Adrenal gland (tissue), 12 donors: ENCODE measurements around the gene ZDHHC14. TPM values are rescaled to one million over a fixed set of nuclear protein-coding genes. Genes with fewer than 3 reads are reported as not detected.

ENCODE experiments used
- DNase-seq, 7 donors: peaks; one replicate each; pipeline ENCODE4 v3.0.0-alpha.2; 2019 to 2020
- H3K27ac ChIP-seq, 5 donors: fragments of 200-600 bp; sonication (generic) in 4 of 5; 1 replicate in 3 of 5; 2 replicates in 2 of 5; pipeline versions ENCODE4 v1.5.1 to v1.8.0; 2016 to 2020; ENCODE audit warnings: mild to moderate bottlenecking in 1 of 5
- H3K27me3 ChIP-seq: fragments of 200-600 bp; 2 replicates; pipeline ENCODE4 v1.8.0; 2021
- H3K36me3 ChIP-seq, 2 donors: fragments of 200-600 bp; replicated peaks in 1 of 2; 1 replicate in 1 of 2; 2 replicates in 1 of 2; pipeline versions ENCODE4 v1.5.1 to v1.8.0; 2018 to 2022
- H3K4me1 ChIP-seq, 2 donors: fragments of 200-600 bp; replicated peaks in 1 of 2; 1 replicate in 1 of 2; 2 replicates in 1 of 2; pipeline versions ENCODE4 v1.5.1 to v1.8.0; 2018 to 2021
- H3K4me3 ChIP-seq, 4 donors: fragments of 200-600 bp; sonication (generic) in 3 of 4; one replicate each; pipeline ENCODE4 v1.5.1; 2016 to 2018
- H3K9me3 ChIP-seq, 3 donors: fragments of 200-600 bp; sonication (generic) in 1 of 3; replicated peaks in 1 of 3; 1 replicate in 2 of 3; 2 replicates in 1 of 3; pipeline versions ENCODE4 v1.5.1 to v1.8.0; 2016 to 2021
- CTCF ChIP-seq, 6 experiments: fragments of 450-650 bp in 4 of 6; fragments of 200-600 bp in 2 of 6; sonication (generic) in 1 of 6; IDR thresholded peaks; 1 replicate in 5 of 6; 2 replicates in 1 of 6; pipeline versions ENCODE4 v1.5.1 to v1.8.0; 2016 to 2021; ENCODE audit warnings: antibody characterized with exemption in 6 of 6, mild to moderate bottlenecking in 2 of 6, moderate library complexity in 1 of 6
- POLR2A ChIP-seq, 2 donors: fragments of 450-650 bp; IDR thresholded peaks; one replicate each; pipeline ENCODE4 v1.6.1; 2017; ENCODE audit warnings: antibody characterized with exemption in 2 of 2, mild to moderate bottlenecking in 2 of 2, moderate library complexity in 1 of 2
- WGBS, 4 donors: extraction: QIAGEN DNeasy Blood & Tissue Kit in 2 of 4; methylation state at CpG; one replicate each; pipeline versions ENCODE4 v1.1.5 to v1.1.7; 2013 to 2017; 5-methylcytosine and 5-hydroxymethylcytosine counted together
- intact Hi-C, 2 donors: fragments of 100-400 bp; cut with DNase I; formaldehyde crosslinking; loops; one replicate each; pipeline versions ENCODE4 v1.14.1 to v1.15.0; 2022 to 2023
- polyA plus RNA-seq, 3 donors: library from polyadenylated mRNA; stranded (reverse); fragments of 200-250 nt in 2 of 3; fragments of 350-450 nt in 1 of 3; fragmentation: Illumina TruSeq in 1 of 3; extraction: RNeasy Lipid Tissue Mini Kit (QIAGEN cat#74804) in 1 of 3; gene quantifications; one replicate each; pipeline ENCODE4 v1.2.3, GENCODE V29; 2013 to 2014
- total RNA-seq, 9 donors: library from RNA; depleted of rRNA in 4 of 9; stranded (reverse); fragments of >200 nt in 4 of 9; fragments of 120-200 nt in 1 of 9; fragmentation: NEBNext Ultra II Directional in 1 of 9; extraction: Animal tissue kit (Norgen Biotek cat#: 25700) in 1 of 9; gene quantifications; one replicate each; pipeline versions ENCODE4 v1.1.0 to v1.2.4, GENCODE V29; 2013 to 2023
- donor health status: healthy with polysubstance abuse.
- donor health status: Bipolar disorder and iron deficiency.
- donor health status: DM: yes; HTN: yes; CAD: no.
- donor health status: DM: no; HTN: no; CAD: no.
- donor health status: DM: no; HTN: no; CAD: no.
- donor health status: DM: yes; HTN: yes; CAD: no.

Gene ZDHHC14
- total and polyA plus RNA-seq, 12 donors, result 3.8 to 14.3 (median 8.8) TPM

- Histone ChIP-seq H3K36me3 (no peaks in the 10 kb centered on the region), H3K27me3 (no peaks in the 10 kb centered on the region), H3K4me3 (no peak overlapping the region), H3K27ac (no peak overlapping the region), H3K4me1 (no peaks in the 10 kb centered on the region), H3K9me3 (no peaks in the 10 kb centered on the region)
- no peak for TF ChIP-seq POLR2A (IDR thresholded peaks at IDR 0.05)
- no peak for TF ChIP-seq CTCF (IDR thresholded peaks at IDR 0.05)
- WGBS, 4 donors, result 90 to 93% (median 92%) methylated on average over 8 of the region's 8 CpGs
- intact Hi-C loops, result no loop called here
- no peak for DNase-seq
Measured at GRCh38 chr6:157637941-157638662, 257.1 kb downstream of the ZDHHC14 start.

- Histone ChIP-seq H3K27me3 (no peaks in the 10 kb centered on the region), H3K4me3 (no peak overlapping the region), H3K4me1 (no peaks in the 10 kb centered on the region), H3K36me3 (no peaks in the 10 kb centered on the region), H3K27ac (no peak overlapping the region), H3K9me3 (no peaks in the 10 kb centered on the region)
- intact Hi-C loops, result no loop called here
- DNase-seq, result no peak
- TF ChIP-seq POLR2A (IDR thresholded peaks at IDR 0.05), result no peak
- TF ChIP-seq CTCF (IDR thresholded peaks at IDR 0.05), result no peak
- 90 to 97% (median 93%) methylated on average over 2 to 7 of the region's 7 CpGs for WGBS, 4 donors
Measured at GRCh38 chr6:157638779-157639178, 257.8 kb downstream of the ZDHHC14 start.

- intact Hi-C loops, result no loop called here
- no peak overlapping the region for H3K27ac ChIP-seq
- no peak overlapping the region for H3K4me3 ChIP-seq
- no peaks in the 10 kb centered on the region for H3K4me1 ChIP-seq
- H3K9me3 ChIP-seq, result no peaks in the 10 kb centered on the region
- 92 to 96% (median 95%) methylated on average over 8 of the region's 8 CpGs for WGBS, 4 donors
- no peaks in the 10 kb centered on the region for H3K27me3 ChIP-seq
- no peak for DNase-seq
- TF ChIP-seq CTCF (IDR thresholded peaks at IDR 0.05) (no peak), POLR2A (IDR thresholded peaks at IDR 0.05) (no peak)
- no peaks in the 10 kb centered on the region for H3K36me3 ChIP-seq
Measured at GRCh38 chr6:157640746-157641451, 259.9 kb downstream of the ZDHHC14 start.

GRCh38 chr6:157641837-157642236 lies 260.8 kb downstream of the ZDHHC14 start:
- no peak overlapping the region for H3K27ac ChIP-seq
- no peaks in the 10 kb centered on the region for H3K27me3 ChIP-seq
- no peaks in the 10 kb centered on the region for H3K4me1 ChIP-seq
- TF ChIP-seq CTCF (IDR thresholded peaks at IDR 0.05) (no peak), POLR2A (IDR thresholded peaks at IDR 0.05) (no peak)
- intact Hi-C loops, result no loop called here
- WGBS, 4 donors, result 88 to 98% (median 90%) methylated on average over 2 of the region's 2 CpGs
- no peaks in the 10 kb centered on the region for H3K9me3 ChIP-seq
- H3K4me3 ChIP-seq, result no peak overlapping the region
- no peak for DNase-seq
- no peaks in the 10 kb centered on the region for H3K36me3 ChIP-seq
